ENCODE results near the gene HYAL2.

Gene HYAL2

DNA sequence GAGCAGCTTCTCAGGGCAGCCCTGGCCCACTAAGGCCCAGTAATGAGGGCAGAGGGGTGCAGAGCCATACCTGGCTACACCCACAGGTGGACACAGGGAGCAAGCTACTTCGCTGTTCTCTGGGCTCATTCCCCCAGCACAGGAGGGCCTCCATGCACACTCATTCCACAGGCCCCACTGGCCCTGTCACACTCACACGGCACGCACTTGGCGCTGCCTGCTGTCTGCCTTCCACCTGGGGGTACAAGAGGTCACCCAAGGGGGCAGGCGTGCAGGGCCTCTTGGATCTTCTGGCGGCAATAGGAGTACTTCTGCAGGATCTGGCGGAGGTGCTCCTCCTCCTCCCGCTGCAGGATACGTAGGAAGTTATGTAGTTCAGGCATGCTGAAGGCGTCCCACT, 7.8 kb upstream of the HYAL2 start:
- FAIRE-seq (no peak), DNase-seq (ENCODE audit: low spot score) (no peak)

DNA sequence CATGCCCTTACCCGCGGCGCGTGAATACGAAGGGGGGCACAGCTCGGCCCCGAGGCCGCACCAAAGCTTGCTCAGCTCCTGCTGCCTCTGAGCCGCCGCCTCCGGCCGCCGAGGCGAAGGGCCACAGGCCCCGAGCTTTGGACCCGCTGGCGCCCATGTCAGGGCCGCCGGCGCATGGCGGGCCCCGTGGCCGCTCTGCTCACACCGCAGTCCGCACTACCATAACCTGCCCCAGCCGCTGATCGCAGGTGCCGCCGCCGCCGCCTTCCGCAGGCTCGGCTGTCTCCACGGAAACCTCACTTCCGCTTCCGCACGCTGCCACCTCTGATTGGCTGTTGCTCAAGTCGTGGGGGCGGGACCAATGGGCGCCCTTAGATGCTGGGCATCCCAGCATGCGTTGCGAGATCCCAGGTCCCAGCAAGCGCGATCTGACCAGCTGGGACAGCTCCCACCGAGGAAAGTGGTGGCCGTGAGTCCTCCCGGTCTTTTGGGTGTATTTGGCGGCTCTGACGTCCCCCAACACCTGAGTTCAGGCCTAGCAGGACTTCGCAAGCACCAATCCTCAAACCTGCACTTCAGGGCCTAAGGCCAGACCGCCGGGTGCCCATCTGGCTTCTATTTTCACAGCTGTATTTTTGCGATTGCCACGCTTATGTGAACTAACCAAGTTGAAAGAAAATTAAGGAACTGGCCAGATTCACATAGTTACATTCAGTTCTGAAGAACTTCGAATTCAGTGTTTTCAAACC, 5.6 kb upstream of the HYAL2 start, which contains the start of gene TUSC2:
TUSC2 (minus strand) TSS at position 281 of the 749 bp plus-strand sequence; CDS start at position 157, 124 bp downstream.
- DNase-seq (ENCODE audit: low spot score) (peak; percentile 84), FAIRE-seq (peak; percentile 72)

DNA sequence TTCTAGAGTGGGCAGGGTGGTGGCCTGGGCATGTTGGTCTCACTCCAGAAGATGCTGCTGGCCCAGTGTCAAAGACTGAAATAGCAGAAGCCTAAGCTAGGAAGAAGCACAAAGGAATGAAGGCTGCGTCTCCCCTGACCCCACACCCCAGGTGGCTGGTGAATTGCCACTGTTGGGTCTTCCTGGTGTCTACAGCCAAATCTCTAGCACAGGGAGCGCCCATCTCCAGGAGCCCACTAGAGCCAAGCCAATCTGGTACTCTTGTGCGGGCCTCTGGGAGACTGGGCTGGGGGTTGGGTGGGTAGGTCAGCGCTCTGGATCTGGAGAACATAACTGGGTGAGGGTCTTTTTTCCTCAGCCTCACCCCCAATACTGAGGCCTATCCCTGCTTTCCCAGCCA, 4.6 kb upstream of the HYAL2 start:
- DNase-seq (ENCODE audit: low spot score) (no peak), FAIRE-seq (no peak)

DNA sequence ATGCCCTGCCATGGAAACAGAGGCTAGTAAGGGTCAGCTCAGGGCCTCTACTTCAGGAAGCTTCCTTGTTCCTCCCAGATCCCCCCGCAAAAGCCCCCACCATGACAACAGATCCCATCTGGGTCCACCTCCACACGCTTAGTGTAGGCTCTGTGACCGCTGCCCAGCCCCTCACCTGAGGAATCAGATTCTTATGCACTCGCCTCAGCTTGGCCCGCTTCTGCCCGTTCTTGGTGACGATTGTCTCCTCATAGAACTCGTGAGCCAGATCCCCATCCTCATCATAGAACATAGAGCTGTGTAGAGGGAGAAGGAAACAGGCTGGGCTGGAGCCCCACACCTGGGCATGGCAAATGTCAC, 3.6 kb upstream of the HYAL2 start:
- DNase-seq (ENCODE audit: low spot score) (no peak), FAIRE-seq (no peak)

DNA sequence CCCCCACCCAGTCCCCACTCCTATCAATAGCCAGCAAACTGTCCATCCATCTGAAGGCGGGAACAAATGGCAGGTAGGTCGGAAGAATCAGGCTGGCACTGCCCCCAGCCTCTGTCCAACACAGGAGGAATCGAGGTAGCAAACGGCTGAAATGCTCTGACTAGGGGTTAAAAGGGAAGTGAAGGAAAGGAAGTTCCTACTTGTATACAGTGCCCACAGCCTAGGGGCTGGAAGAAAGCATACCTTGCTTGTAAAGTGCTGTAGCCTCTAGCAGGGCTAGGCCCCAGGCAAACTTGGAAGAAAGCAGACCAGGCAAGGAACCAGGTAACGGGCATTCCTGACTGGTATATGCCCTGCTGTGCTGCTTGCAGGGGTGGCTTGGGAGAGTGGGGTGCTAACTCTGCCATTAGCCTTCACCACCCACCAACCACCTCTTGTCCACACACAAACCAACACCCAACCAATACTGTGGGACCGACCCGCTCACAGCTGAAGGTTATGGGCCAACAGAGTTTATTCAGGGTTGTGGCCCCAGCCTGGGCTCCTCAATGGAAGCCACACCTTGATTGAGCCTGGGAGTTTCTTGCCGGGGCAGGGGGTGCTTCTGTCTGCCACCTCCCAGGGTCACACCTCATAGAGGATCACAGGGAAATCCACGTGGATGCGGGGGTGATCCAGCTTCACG, 3.1 kb upstream of the HYAL2 start:
- DNase-seq (ENCODE audit: low spot score): no peak
- FAIRE-seq: no peak

DNA sequence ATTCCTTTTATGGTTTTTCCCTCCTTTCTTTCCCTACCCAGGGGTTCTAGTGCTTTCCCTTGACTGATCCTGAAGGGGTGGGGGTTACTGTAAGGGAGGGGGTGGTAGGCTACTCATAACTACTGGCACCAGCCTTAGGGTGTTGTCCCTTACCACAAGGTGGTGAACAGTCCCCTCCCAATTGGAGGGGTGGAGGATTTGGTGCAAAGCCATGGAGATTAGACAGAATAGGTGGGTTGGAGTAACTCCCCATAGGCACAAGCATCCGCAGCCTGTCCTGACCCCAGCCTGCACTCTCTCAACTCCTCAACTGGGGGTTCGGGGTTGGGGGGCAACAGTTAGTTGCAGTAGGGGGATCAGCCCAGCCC, 2.6 kb upstream of the HYAL2 start:
- FAIRE-seq: no peak
- DNase-seq (ENCODE audit: low spot score): no peak

DNA sequence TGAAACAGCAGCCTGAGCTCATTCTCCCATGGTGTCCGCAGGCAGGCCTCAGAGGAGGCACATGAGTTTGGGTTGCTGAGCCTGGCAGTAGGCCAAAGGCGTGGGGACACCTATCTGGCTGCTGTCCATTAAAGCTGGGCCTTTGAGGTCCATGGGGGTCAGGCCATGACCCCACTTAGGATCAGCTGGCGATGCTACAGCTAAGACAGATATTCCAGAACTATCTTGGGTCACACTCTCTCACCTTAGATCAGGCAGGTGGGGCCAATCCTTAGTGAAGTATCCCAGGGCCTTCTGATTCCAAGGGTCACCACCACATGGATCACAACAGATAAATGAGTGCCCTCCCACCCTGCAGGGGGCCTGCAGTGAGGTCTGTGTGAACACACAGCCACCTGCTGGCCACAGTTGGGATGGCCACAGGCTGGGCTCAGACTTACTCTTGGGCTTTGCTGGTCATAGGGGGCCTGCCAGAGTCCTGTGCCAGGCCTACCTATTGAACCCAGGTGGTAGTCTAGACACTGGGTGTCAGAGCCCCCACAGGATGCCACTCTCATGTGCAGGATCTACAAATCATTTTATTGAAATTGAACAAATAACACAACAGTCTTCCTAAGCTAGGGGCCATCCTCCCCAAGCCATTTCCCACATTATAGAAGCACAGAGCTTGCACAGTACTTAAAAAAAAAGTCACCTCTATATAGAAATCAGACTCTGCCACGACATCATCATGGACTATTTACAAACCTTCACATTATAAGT, 2.0 kb upstream of the HYAL2 start:
- no peak for FAIRE-seq

DNA sequence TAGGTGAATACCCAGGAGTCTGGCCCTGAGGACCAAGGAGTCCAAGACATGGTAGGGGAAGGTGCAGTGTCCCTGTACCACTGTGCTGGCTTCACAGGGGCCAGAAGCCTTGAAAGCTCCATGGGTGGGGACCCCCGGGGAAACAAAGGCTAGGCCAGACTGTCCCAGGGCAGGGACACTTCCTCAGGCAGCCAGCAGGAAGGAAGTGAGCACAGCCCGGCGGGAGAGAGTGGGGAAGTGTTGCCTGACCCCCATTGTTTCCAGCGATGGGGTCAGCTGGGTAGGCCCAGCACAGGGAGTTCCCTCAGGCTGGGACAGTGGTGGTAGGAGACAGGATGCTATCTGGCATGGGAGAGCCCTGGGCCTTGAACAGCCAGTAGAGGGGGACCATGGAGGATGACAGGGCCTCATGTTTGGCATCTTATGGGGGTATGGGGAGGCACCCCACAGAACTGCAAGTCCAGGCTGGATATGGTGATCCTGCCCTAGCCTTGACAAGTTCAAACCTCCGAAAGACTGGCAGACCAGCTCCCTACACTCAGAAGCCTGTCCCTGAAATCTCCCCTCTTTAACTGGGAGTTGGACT, 1.2 kb upstream of the HYAL2 start:
- FAIRE-seq (no peak), DNase-seq (ENCODE audit: low spot score) (no peak)

More for the DNA sequence above, 2.0 kb upstream of the HYAL2 start:
- DNase-seq (ENCODE audit: low spot score): peak; percentile 51

DNA sequence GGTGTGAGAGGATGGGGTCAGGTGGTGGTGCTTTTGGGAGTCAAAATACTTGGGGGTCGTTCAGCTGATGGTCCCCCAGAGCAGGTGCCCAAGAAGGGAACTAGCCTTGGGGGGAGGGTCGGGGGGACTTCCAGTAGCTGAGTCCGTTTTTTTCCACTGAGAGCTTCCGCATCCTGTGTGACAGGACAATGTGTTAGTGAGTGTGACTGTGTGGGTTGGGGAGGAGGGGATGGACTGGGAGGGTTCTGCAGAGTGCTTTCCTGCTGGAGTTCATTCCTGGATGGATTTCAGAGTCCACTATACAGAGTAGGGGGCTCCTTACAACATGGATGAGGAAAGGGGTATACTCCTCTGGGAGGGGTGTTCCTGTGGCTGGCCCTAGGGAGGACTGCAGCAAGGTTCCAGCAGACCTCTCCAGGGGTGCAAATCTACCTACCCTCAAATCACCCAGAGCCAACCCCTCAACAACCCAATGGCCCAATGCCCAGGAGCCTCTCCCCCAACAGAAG, 601 bp upstream of the HYAL2 start:
- FAIRE-seq (no peak), DNase-seq (ENCODE audit: low spot score) (no peak)

DNA sequence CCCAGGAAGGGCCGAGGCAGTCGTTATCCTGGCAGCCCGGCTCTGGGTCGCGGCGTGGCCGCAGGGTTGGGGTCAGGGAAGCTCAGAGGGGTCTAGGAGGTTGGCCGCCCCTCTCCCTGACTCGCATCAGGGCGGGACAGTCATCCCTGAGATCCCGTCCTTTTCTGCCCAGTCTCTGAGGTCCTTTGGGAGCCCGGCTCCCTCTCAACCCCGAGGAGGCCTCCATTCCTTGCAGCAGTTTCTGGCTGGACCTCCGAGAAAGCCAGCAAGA, 495 bp downstream of the HYAL2 start:
- DNase-seq (ENCODE audit: low spot score): no peak
- no peak for FAIRE-seq

DNA sequence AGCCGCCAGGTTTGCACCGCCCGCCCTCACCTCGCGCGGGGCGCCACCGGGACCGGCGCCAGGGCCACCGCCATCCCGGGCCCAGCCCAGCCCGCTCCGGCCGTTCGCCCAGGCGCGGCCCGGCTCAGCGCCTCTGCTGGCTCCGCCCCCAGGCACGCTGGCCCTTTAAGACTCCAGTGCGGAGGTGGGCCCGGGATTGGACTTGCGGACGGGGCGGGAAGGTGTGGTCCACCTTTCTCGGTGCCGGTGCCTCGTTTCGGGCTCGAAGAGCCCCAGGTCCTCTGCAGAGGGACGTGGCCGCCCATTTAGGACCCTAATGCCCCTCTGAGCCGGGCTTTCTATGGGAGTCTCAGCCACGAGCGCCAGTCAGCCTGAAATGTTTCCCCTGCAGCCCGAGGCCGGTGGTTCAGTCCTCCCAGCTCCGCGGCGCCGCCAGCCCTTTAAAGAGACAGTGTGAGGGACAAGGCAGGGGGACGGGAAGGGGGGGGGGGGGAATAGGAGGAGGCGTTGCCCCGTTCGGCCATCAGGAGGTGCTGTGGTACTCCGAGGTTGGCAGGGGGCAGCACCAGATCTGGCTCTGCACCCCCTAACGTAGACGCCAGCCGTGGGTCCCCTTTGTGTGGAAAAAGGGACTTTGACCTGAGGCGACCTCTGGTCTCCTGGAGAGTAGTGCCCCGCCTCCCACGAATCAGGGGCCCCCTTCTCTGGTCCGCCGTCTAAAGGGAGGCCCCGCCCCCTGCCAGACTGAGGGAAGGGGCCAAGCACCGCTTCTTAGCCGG, 1.0 kb downstream of the HYAL2 start:
- FAIRE-seq (no peak), DNase-seq (ENCODE audit: low spot score) (peak; percentile 63)

DNA sequence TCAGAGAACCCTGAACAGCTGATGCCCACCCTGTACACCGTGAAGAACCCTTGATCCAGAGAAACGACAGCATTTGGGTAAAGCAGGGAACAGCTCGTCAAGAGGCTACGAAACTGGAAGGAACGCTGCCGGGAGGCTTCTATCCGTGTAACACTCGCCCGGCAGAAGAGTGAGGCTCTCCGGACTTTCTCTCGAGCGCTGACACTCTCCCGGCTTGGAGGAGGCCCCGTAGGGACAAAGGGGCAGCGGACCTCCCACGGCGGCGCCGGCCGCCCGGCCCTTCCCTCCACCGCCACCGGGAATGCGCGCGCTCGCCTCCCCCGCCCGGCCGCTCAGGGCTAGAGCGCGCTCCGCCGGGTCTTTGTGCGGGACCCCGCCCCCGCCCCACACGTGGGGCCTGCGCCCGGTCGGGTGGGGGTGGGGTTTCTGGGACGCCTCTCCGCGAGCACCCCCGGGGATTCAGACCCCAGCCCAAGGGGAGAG, 1.7 kb downstream of the HYAL2 start:
- DNase-seq (ENCODE audit: low spot score) (peak; percentile 34), FAIRE-seq (no peak)

DNA sequence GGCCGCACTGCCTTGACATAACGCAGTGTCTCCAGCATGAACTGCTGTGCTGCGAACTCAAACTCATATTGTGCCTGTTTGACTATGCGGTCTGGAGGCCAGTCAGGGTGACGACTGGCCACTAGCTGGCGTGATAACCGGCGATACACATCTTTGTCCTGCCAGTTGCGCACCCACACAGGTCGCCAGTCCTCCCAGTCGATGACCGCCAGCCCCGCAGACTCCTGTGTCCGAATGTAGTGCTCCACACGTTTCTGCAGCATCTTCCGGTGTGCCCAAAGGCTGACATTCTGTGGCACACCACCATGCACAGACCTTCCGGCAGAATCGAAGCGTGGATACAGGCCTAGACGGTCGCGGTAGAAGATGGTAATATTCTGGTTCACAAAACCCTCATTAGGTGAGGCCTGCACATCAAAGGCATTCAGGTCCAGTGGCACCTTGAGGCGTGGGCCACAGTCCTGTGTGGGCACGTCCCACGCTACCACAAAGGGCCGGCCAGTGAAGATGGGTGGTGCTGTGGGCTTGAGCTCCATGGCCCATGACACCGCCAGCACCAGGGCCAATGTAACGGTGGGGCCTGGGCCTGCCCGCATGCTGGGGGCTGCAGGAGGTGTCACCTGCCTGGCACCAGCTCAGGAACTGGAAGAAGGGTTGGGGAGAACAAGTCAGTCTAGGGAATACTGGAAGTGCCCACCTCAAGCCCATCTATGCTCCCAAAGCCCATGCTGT, 2.5 kb downstream of the HYAL2 start:
- DNase-seq (ENCODE audit: low spot score): no peak
- no peak for FAIRE-seq

DNA sequence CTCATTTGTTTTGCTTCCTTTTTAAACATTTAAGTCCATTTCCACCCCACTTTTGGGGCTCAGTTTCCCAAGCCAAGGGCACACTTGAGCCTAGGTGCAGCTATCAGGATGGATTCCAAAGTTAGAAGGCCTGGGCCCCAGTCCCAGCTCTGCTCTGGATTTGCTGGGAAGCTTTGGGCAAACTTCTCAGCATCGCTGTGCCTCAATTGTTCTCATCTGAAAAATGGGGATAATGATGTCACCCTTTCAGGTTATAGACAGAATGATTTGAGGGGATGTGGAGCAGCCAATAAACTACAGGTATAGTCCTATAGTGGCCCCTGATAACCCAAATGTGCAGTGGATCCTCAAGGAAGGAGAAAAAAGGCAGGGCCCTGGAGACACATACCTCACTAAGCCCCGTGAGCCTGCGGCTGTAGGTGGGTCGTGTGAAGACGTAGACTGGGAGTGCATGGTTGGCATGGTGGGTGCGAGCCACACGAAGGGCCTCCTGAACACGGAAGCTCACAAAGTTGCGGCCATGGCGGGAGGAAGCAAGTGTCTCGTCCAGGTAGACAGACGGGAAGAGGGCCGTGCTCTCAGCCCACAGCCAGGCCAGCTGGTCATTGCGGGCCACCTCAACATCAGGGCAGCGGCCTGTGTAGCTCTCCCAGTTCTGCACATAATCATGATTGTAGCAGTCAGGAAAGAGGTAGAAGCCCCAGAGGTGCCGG, 3.2 kb downstream of the HYAL2 start:
- DNase-seq (ENCODE audit: low spot score) (no peak), FAIRE-seq (no peak)

DNA sequence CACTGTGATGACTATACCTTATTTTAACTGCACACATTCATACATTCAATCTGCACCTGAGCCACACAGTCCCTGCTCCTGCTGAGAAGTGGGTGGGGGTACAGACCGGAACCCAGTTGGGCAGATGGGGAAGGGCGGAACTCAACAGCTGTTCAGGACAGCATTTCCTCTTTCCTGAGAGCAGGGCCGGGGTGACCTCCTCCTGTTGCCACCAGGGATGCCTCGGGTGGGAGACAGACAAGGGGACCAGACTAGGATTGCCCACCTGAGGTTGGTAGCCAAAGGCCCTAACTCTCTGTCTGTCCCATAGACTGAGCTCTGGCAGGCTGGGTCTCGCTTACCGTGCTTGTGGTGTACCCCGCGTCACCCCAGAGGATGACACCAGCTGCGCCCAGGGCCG, 3.9 kb downstream of the HYAL2 start:
- FAIRE-seq (no peak), DNase-seq (ENCODE audit: low spot score) (no peak)

DNA sequence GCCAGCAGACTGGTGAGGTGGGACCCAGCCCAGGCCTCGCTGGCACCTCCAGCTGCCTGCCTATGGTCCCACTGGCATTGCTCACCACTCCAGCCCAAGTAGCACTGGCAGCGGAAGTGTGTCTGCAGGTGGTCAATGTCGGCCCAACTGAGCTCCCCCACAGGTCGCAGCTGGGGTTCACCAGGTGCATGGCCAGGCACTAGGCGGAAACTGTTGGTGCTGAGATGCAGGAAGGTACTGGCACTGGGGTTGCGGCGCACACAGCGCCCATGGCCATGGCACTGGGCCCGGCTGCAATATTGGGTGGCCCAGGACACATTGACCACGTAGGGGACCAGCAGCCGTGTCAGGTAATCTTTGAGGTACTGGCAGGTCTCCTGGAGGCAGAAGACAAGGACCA, 4.4 kb downstream of the HYAL2 start:
- FAIRE-seq (no peak), DNase-seq (ENCODE audit: low spot score) (no peak)

DNA sequence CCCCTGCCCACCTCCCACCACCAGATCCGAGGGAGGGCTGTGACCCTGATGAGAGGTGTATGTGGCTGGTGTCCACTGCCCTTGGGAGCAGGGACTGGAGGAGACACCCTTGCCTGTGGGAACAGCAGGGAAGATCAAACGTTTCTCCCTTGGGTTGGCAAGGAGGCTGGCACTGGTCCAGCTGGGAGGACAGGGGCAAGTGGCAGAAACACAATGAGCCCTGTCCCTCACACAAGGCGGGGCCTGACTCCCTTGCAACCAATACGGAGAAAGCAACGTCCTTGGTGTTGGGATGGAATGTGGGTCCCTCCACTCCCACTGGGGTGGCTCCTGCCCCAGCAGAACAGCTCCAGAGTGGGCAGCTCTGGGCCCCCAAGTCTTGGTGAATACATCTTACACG, 5.2 kb downstream of the HYAL2 start:
- FAIRE-seq (no peak), DNase-seq (ENCODE audit: low spot score) (no peak)

DNA sequence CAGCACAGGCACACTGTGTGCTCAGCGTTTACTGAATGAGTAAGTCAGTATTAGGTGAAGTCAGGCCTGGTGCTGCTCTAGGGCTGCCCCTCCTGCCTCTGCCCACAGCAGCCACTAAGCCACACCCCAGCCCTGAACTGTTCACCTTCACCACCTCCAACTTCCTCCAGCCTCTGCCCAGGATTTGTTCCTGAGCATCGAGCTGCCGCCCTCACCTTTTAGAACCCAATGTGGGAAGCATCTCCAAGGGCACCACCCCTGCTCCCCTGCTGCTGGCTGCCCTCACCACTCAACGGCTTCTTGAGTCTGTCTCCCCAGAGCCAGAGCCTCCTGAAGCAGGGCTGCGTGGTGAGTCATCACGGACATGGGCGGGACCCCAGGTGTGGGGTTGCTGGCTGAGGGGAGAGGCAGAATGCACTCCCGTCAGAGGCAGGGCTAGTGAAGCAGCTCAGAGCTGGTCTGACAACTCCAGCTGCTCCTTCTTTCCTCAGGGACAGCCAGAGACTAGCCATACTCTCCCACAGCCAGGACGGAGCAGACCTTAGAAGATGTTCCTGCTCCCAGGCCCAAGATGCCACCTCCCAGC, 5.8 kb downstream of the HYAL2 start:
- peak; percentile 62 for FAIRE-seq
- DNase-seq (ENCODE audit: low spot score): peak; percentile 75

DNA sequence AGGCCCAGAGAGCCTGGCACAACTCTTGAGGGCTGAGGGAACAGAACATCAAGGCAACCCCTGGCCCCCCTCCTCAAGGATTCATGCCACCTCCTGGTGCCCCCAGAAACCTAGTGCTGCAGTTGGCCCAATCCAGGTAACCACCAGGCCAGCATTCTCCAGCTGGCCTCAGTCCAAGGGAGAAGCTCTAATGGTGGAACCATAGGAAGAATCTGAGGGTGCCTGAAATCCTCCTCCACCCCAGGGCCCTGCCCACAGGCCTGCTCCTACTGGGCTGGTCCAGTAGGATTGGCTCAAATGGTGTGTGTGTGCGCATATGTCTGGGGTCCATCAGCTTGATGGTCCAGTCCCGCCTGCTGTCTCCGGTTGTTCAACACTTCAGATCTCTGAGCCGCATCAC, 7.7 kb downstream of the HYAL2 start:
- no peak for FAIRE-seq
- DNase-seq (ENCODE audit: low spot score): no peak
